Esophagus squamous epithelium (tissue), 4 donors: Measurements from ENCODE around the gene KCNH8.

Source experiments
- CTCF ChIP-seq, 6 experiments: fragments of 450-650 bp in 4 of 6; fragments of 200-600 bp in 2 of 6; sonication (generic) in 2 of 6; IDR thresholded peaks; one replicate each; pipeline ENCODE4 v1.5.1; 2016 to 2019; ENCODE audit warnings: antibody characterized with exemption in 6 of 6, mild to moderate bottlenecking in 4 of 6, moderate library complexity in 4 of 6
- POLR2A ChIP-seq, 4 donors: fragments of 450-650 bp; IDR thresholded peaks; one replicate each; pipeline ENCODE4 v1.6.1; 2017; ENCODE audit warnings: antibody characterized with exemption in 4 of 4, mild to moderate bottlenecking in 4 of 4, moderate library complexity in 3 of 4

GRCh38 chr3:19363071-19363470 is 214.8 kb downstream of the KCNH8 start:
- TF ChIP-seq CTCF (IDR thresholded peaks at IDR 0.05) (no peak), POLR2A (IDR thresholded peaks at IDR 0.05) (no peak)
